Thyroid gland (tissue), 4 donors: ENCODE results near the gene NKD1.

Experiments
- POLR2A ChIP-seq, 2 donors: fragments of 450-650 bp; IDR thresholded peaks; one replicate each; pipeline ENCODE4 v1.6.1; 2017; ENCODE audit warnings: antibody characterized with exemption in 2 of 2, mild to moderate bottlenecking in 2 of 2, moderate library complexity in 1 of 2
- TF ChIP-seq, protein P1 (sequence below), 6 experiments: fragments of 200-600 bp in 3 of 6; fragments of 450-650 bp in 3 of 6; sonication (generic) in 3 of 6; IDR thresholded peaks; one replicate each; pipeline ENCODE4 v1.5.1; 2016 to 2019; ENCODE audit warnings: antibody characterized with exemption in 6 of 6, mild to moderate bottlenecking in 2 of 6, inconsistent platforms in 1 of 6, moderate library complexity in 1 of 6

DNA sequence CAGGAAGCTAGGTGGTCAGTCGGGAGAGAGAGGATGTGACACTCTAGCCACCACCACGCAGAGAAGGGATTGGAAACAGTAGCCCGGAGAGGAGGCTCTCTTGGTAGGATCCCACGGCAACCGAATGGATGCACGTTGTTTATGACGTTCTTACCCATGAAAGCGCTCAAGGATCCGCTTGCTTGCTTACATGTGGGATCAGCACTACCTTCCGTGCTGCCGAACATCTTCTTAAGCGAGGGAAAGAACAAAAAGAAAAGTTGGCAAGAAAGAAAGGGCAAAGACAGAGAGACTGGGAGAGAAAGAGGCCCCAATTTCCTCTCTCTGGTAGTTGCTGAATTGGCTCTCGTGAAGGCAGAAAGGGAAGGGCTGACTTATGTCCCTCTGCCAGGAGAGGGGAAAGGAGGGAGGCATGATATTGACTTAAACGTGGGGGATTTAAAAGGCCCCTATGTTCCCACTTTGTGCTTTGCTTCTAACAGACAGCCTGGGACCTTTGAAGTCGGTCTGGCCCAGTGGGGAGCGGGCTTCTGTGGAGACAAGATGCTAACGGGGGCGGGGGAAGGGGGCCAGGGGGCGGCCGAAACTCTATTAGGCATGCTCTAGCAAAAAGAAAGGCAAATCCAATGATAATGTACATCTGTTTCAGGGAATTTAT is 97.5 kb downstream of the NKD1 start:
- TF ChIP-seq, protein P1, sequence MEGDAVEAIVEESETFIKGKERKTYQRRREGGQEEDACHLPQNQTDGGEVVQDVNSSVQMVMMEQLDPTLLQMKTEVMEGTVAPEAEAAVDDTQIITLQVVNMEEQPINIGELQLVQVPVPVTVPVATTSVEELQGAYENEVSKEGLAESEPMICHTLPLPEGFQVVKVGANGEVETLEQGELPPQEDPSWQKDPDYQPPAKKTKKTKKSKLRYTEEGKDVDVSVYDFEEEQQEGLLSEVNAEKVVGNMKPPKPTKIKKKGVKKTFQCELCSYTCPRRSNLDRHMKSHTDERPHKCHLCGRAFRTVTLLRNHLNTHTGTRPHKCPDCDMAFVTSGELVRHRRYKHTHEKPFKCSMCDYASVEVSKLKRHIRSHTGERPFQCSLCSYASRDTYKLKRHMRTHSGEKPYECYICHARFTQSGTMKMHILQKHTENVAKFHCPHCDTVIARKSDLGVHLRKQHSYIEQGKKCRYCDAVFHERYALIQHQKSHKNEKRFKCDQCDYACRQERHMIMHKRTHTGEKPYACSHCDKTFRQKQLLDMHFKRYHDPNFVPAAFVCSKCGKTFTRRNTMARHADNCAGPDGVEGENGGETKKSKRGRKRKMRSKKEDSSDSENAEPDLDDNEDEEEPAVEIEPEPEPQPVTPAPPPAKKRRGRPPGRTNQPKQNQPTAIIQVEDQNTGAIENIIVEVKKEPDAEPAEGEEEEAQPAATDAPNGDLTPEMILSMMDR (IDR thresholded peaks at IDR 0.05): no peak
- TF ChIP-seq POLR2A (IDR thresholded peaks at IDR 0.05): no peak
